ENCODE data around the gene HIBCH.

DNA sequence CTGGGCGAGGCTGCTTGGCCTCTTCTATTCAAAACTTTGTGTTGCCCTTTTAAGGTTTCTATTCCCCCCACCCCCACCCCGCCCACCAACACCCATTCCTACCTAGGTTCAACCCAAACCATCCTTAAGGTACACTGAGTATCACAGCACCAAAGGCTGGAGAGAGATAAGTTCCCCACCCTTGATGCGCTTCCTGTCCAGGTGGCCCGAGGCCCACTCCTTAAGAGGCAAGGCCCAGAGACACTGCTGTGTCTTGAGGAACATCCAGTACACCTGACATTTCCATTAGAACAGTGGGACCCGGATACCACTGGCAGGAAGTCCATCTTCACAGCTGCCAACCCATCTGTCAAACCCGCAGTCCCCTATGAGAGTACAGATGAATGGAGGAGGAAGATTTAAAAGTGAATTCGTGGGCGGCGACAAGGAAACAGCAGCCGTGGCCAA lies 23.5 kb upstream of the HIBCH start:
- TF ChIP-seq CTCF (conservative IDR thresholded peaks at IDR 0.05; ENCODE audit: low read length) (no peak), EZH2phosphoT487 (IDR thresholded peaks at IDR 0.05; ENCODE audit: borderline replicate concordance, low read depth, low read length) (no peak)
